HG03521 (cell line): ENCODE data around the gene LPIN3.

Experiments used
- ATAC-seq: cut with Tn5 transposase; IDR thresholded peaks from one replicate; pipeline ENCODE4 v1.9.1; 2021; ENCODE audit warnings: mild to moderate bottlenecking, moderate library complexity; ENCODE audit not compliant: unreplicated experiment

LPIN3 gene

GRCh38 chr20:41320976-41321375, 19.6 kb upstream of the LPIN3 start:
- no peak for ATAC-seq

- ATAC-seq, result no peak
These were observed 13.4 kb upstream of the LPIN3 start for GRCh38 chr20:41327178-41327577.

GRCh38 chr20:41329435-41330342, 10.9 kb upstream of the LPIN3 start:
- peak; percentile 62 for ATAC-seq

GRCh38 chr20:41330343-41330720, 10.3 kb upstream of the LPIN3 start:
- ATAC-seq, result no peak

GRCh38 chr20:41330941-41331340, 9.7 kb upstream of the LPIN3 start:
- ATAC-seq, result no peak

- ATAC-seq, result no peak
These were observed 8.9 kb upstream of the LPIN3 start for GRCh38 chr20:41331731-41332130.

- no peak for ATAC-seq
These were observed 6.6 kb upstream of the LPIN3 start for GRCh38 chr20:41334036-41334435.

GRCh38 chr20:41334443-41335421, 5.9 kb upstream of the LPIN3 start:
- no peak for ATAC-seq

GRCh38 chr20:41335591-41335990, 5.0 kb upstream of the LPIN3 start:
- ATAC-seq, result no peak

- no peak for ATAC-seq
These were observed 3.7 kb upstream of the LPIN3 start for GRCh38 chr20:41336711-41337492.

- ATAC-seq, result peak; percentile 70
These were observed 679 bp upstream of the LPIN3 start for GRCh38 chr20:41339957-41340326.

GRCh38 chr20:41342474-41343464, 2.1 kb downstream of the LPIN3 start:
- no peak for ATAC-seq

GRCh38 chr20:41344477-41344876, 3.9 kb downstream of the LPIN3 start:
- ATAC-seq, result no peak

- no peak for ATAC-seq
These were observed 4.5 kb downstream of the LPIN3 start for GRCh38 chr20:41344938-41345728.

- no peak for ATAC-seq
These were observed 5.1 kb downstream of the LPIN3 start for GRCh38 chr20:41345729-41346067.

GRCh38 chr20:41347523-41348429, 7.2 kb downstream of the LPIN3 start:
- no peak for ATAC-seq

- ATAC-seq, result no peak
These were observed 8.0 kb downstream of the LPIN3 start for GRCh38 chr20:41348430-41349172.
